AG04450 (cell line): ENCODE data around the gene ARSI. TPM values are rescaled to one million over a fixed set of nuclear protein-coding genes. Genes with fewer than 3 reads are reported as not detected.

ENCODE experiments used
- CTCF ChIA-PET: fragments of 300-600, 350-600 bp; formaldehyde crosslinking; extraction: SDS; loops from one replicate; lab custom pipeline; 2022; ENCODE audit warnings: antibody characterized with exemption, inconsistent platforms; lab: Charles Lee
- POLR2A ChIA-PET: fragments of 350-600 bp; formaldehyde crosslinking; extraction: SDS; loops from one replicate; lab custom pipeline; 2021; ENCODE audit warnings: antibody characterized with exemption, inconsistent platforms; lab: Yijun Ruan, JAX
- DNase-seq: peaks from one replicate; pipeline ENCODE4 v3.0.0-alpha.2; 2011; ENCODE audit warnings: low read depth, low spot score
- H3K27ac ChIP-seq: one replicate; pipeline ENCODE4 v1.5.1; 2012; ENCODE audit warnings: low read depth, low read length, control low read depth
- H3K27me3 ChIP-seq: one replicate; pipeline ENCODE4 v1.6.0; 2012; ENCODE audit warnings: low read length; ENCODE audit not compliant: control insufficient read depth, insufficient read depth
- H3K4me3 ChIP-seq: 2 replicates; pipeline ENCODE4 v1.5.1; 2011; ENCODE audit warnings: mild to moderate bottlenecking, low read depth, low read length, control low read depth
- H3K9me3 ChIP-seq: 2 replicates; pipeline ENCODE4 v1.5.1; 2012; ENCODE audit warnings: low read length; ENCODE audit not compliant: control insufficient read depth, insufficient read depth
- polyA plus RNA-seq: library from polyadenylated mRNA; depleted of rRNA; stranded (reverse); fragments of >200 nt; gene quantifications from 2 replicates; pipeline ENCODE4 v1.2.3, GENCODE V29; 2011
- TF ChIP-seq, protein P1 (sequence below): IDR thresholded peaks from 2 replicates; pipeline ENCODE4 v1.5.1; 2011; ENCODE audit warnings: low read depth, low read length, control low read depth, inconsistent platforms

ARSI gene
- polyA plus RNA-seq, 1 experiment, result 11.3 TPM

DNA sequence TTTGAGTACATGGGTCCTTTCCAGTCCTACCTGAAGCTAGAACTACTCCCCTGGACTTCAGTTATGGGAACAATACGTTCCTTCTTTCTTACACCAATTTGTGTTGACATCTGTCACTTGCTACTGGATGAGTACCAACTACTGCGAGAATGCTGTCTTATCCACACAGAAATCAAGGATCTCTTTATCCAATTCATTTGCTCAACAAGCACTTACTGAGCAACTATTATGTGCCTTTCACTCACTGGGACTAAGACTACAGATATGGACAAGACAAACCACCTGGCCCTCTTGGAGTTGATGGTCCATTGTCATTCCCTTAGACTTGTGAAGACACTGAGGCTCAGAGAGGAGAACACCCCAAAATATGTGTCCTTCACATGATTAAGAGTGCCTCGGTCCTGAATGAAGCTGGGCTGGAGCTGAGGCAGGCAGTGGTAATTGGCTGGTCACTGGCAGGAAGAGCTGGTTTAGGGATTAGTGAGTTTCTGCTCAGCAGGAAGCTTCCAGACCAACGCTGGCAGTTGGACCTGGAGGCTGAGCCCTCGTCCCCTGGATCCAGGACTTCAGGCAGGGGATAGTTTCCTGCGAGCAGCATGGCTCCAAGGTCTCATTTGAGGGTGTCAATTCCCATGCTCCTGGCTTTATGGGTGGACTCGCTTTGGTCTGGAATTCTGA is 8.4 kb upstream of the ARSI start:
- no peaks in the 10 kb centered on the region for H3K9me3 ChIP-seq
- POLR2A ChIA-PET, result no interaction called here
- no peak overlapping the region for H3K4me3 ChIP-seq
- CTCF ChIA-PET, result interaction anchor here (0.6 kb wide), 1 partner anchor 77 kb away, joined by 4 read pairs; no protein-coding TSS in a partner anchor
- no peaks in the 10 kb centered on the region for H3K27me3 ChIP-seq
- no peak overlapping the region for H3K27ac ChIP-seq
- DNase-seq, result no peak
- TF ChIP-seq, protein P1, sequence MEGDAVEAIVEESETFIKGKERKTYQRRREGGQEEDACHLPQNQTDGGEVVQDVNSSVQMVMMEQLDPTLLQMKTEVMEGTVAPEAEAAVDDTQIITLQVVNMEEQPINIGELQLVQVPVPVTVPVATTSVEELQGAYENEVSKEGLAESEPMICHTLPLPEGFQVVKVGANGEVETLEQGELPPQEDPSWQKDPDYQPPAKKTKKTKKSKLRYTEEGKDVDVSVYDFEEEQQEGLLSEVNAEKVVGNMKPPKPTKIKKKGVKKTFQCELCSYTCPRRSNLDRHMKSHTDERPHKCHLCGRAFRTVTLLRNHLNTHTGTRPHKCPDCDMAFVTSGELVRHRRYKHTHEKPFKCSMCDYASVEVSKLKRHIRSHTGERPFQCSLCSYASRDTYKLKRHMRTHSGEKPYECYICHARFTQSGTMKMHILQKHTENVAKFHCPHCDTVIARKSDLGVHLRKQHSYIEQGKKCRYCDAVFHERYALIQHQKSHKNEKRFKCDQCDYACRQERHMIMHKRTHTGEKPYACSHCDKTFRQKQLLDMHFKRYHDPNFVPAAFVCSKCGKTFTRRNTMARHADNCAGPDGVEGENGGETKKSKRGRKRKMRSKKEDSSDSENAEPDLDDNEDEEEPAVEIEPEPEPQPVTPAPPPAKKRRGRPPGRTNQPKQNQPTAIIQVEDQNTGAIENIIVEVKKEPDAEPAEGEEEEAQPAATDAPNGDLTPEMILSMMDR, result no peak

DNA sequence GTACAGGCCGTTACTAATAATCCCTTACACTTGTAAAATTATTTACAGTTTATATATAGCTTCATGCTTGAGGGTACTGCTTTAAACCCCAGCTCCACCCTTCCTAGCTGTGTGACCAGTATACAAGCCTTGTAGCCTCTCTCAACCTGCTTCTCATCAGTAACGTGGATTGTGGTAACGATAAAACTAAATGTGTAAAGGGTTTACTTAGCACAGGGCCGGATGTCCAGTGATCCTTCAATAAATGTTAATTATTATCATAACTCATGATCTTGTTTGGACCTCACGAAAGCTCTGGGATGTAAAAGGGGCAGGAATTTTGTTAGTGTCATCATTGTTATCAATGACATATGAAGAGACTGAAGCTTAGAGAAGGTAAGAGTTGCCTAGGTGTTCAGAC is 7.5 kb upstream of the ARSI start:
- Histone ChIP-seq H3K4me3 (no peak overlapping the region), H3K9me3 (no peaks in the 10 kb centered on the region), H3K27ac (no peak overlapping the region), H3K27me3 (no peaks in the 10 kb centered on the region)
- POLR2A ChIA-PET, result no interaction called here
- DNase-seq, result no peak
- TF ChIP-seq, protein P1, result no peak
- CTCF ChIA-PET, result no interaction called here

DNA sequence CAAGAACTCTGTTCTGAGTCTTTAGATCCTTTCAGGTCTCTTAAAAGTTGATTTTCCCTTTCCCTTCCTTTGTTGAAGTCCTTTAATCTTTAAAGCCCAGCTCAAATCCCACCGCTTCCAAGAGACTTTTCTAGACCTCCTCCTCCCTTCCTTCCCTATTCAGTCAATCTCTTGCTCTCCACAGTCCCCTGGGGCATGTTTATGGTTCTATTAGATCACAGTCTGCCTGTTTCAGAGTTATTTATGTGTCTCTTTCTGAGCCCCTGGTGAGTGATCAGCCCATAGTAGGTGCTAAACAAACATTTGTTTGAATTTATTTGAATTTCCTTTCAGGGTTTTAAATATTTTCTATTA is 7.2 kb upstream of the ARSI start:
- no peaks in the 10 kb centered on the region for H3K9me3 ChIP-seq
- H3K4me3 ChIP-seq, result no peak overlapping the region
- ChIA-PET POLR2A (no interaction called here), CTCF (no interaction called here)
- DNase-seq, result no peak
- TF ChIP-seq, protein P1, result no peak
- no peaks in the 10 kb centered on the region for H3K27me3 ChIP-seq
- H3K27ac ChIP-seq, result no peak overlapping the region

DNA sequence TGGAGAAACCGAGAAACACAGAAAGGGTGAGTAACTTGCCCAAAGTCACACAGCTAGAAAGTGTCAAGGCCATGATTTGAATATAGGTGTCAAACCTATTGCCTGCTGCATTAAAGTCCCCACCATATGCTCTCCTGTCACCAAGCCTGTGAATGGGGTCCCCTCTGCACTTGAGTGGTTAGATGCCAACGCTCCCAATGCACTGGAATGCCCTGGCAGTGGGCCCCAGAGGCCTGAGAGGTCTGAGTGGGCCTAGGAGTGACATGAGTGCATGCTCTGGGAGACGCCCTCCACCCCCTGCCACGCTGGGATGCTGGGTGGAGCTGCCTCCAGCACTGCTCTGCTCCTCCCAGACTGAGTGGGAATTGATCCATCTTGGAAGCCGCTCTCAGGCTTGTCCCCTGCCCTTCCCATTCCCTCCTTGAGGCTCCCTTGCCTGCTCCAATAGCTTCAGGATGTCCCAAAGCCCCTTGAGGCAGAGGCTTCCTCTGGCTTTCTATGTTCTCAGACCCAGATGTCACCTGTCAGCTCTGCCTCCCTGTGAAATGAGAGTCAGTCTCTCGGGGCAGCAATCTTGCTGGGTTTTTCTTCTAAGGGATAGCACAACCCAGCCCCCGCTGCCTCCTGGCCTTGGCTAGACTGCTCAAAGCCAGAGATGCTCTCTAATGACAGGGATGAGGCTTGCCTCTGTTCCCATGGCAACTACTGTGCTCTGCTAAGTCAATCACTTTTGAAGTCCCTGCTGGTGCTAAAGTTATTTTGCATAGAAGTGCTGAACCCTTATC is 6.6 kb upstream of the ARSI start:
- TF ChIP-seq, protein P1, result no peak
- ChIA-PET POLR2A (no interaction called here), CTCF (interaction anchor here (0.7 to 1.0 kb wide), 2 partner anchors 10 to 42 kb away, joined by 3 to 4 read pairs; no protein-coding TSS in a partner anchor)
- H3K27me3 ChIP-seq, result no peaks in the 10 kb centered on the region
- H3K4me3 ChIP-seq, result no peak overlapping the region
- peak overlapping the region; percentile 21 for H3K27ac ChIP-seq
- no peak for DNase-seq
- no peaks in the 10 kb centered on the region for H3K9me3 ChIP-seq
